GM12873 (cell line): ENCODE measurements around the gene DUSP19.

Experiments used
- CTCF ChIP-seq: IDR thresholded peaks from 2 replicates; pipeline ENCODE4 v1.5.1; 2012; ENCODE audit warnings: low read depth, mild to moderate bottlenecking, moderate library complexity, low read length, control low read depth; ENCODE audit not compliant: insufficient read depth; ENCODE audit errors: missing control alignments

The DUSP19 gene

DNA sequence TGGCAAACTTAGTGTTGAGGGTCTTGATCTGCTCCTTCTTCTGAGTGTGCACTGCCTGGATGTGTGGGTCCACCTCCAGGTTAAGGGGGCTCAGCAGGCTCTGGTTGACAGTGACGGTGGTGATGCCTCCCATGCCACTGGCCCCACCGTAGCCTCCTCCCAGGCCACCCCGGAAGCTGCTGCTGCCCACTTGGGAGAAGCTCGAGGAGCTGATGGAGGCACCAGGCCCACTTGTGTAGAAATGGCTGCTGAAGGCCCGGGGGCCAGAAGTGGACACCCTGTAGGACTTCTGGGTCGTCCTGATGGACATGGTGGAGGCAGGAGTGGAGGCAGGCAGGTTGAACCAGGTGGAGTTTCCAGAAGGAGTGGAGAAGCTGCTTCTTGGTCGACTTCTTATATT lies 6.4 kb upstream of the DUSP19 start:
- TF ChIP-seq CTCF, result no peak

- no peak for TF ChIP-seq CTCF
These were observed 434 bp upstream of the DUSP19 start for GRCh38 chr2:183078163-183078463.

DNA sequence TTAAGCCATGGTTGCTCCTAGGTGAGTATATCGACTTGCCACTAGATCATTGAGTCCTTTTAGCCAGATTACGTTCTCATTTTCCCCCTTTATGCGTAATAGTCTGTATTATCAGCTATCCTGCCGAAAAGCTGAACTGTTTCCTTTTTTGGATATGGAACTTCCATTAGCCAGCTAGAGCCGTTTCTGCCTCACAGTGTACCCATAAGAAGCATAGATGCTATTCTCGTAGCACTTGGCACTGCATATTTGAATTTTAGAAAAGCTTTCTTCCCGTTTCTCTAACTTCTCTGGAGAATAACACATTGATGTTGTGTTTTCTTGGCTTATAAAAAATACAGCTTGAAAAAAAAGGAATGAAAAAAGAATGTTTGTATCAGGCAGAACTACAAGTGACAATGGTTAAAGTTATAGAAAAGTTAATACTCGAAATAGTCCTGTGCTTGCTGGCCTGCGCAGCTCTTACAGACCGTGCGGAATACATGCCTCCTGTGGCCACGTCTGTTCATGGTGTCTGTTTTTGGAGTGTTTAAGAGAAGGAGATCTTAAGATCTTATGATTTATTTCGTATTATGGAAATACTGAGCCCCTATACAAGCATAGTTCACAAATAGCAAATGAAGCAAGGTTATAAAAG lies 710 bp downstream of the DUSP19 start:
- TF ChIP-seq CTCF, result no peak

GRCh38 chr2:183081911-183082310 lies 3.4 kb downstream of the DUSP19 start:
- no peak for TF ChIP-seq CTCF

GRCh38 chr2:183088061-183088460 lies 9.5 kb downstream of the DUSP19 start:
- no peak for TF ChIP-seq CTCF

DNA sequence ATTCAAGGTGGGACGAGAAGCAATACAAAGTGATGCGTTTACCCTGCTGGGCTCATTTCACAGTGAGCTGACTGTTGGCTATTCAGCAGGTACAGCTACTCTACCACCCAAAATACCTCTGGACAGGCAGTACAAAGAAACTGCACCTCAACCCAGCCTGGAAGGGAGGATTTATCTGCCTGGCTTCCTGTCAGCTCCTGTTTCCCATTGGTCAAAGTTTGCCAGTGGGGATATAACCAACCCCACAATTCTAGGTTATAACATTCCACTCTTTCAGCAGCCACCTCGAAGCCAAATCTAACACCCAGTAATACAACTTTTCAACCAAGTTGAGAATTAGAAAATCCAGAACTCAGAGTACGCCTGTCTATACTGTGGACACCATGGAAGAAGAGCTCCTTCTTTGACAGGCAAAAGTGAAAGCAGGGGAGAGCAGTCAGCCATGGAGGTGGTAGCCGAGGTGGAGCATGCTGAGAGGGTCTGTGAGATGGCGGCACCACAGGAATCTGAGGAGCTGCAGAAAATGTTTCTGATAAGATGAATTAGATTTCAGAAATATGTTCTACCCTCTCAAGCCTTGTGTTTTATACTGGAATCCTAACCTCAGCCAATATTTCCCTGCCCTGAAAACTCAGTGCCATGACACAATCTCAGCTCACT lies 10.8 kb downstream of the DUSP19 start:
- no peak for TF ChIP-seq CTCF

DNA sequence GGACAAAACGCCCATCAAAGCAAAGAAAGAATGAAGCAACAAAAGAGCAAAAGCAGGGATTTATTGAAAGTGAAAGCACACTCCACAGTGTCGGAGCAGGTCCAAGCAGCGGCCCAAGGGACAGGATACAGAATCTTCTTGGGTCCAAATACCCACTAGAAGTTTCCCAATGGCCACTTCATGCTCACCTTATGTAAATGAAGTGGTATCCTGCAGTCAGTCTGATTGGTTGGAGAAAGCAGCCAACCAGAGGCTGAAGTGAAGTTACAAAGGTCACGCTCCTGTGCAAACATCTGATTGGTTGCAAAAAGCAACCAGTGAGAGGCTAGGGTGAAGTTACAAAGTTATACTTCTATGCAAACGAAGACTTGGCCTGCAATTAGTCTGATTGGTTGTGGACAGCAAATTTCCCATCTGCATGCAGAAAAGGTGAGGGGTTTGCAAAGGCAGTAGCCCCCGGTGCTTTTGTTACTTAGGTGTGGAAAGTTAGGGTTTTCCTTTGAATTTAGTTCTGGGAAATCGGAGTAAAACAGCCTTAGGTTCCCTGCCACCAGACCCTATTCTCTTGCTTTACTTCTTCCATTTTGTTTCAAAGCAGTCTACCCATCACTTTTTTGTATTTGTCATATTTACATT lies 12.9 kb downstream of the DUSP19 start:
- no peak for TF ChIP-seq CTCF
